HG03025 (cell line): ENCODE results near the gene TXNIP.

Experiments used
- ATAC-seq: cut with Tn5 transposase; IDR thresholded peaks from one replicate; pipeline ENCODE4 v1.9.1; 2021; ENCODE audit warnings: mild to moderate bottlenecking, moderate library complexity; ENCODE audit not compliant: unreplicated experiment, low FRiP score

TXNIP gene

GRCh38 chr1:146012703-146013558, 16.6 kb upstream of the TXNIP start:
- no peak for ATAC-seq

GRCh38 chr1:146010126-146010738, 13.9 kb upstream of the TXNIP start:
- ATAC-seq = no peak

GRCh38 chr1:146007489-146008133, 11.2 kb upstream of the TXNIP start:
- ATAC-seq = no peak

GRCh38 chr1:146001709-146002108, 5.3 kb upstream of the TXNIP start:
- no peak for ATAC-seq

GRCh38 chr1:145999321-146000024, 3.1 kb upstream of the TXNIP start:
- no peak for ATAC-seq

- no peak for ATAC-seq
Measured at GRCh38 chr1:145997718-145998023, 1.3 kb upstream of the TXNIP start.

GRCh38 chr1:145997016-145997717, 788 bp upstream of the TXNIP start:
- peak; percentile 25 for ATAC-seq

GRCh38 chr1:145995964-145996432, 381 bp downstream of the TXNIP start:
- no peak for ATAC-seq

GRCh38 chr1:145995148-145995881, 1.1 kb downstream of the TXNIP start:
- ATAC-seq = no peak

GRCh38 chr1:145994391-145995120, 1.8 kb downstream of the TXNIP start:
- no peak for ATAC-seq

- ATAC-seq = no peak
Measured at GRCh38 chr1:145993618-145994390, 2.6 kb downstream of the TXNIP start.

- no peak for ATAC-seq
Measured at GRCh38 chr1:145992958-145993617, 3.3 kb downstream of the TXNIP start.

GRCh38 chr1:145992502-145992936, 3.9 kb downstream of the TXNIP start:
- no peak for ATAC-seq

- ATAC-seq = no peak
Measured at GRCh38 chr1:145991735-145992412, 4.5 kb downstream of the TXNIP start.

- ATAC-seq = no peak
Measured at GRCh38 chr1:145990249-145990855, 6.0 kb downstream of the TXNIP start.

GRCh38 chr1:145988773-145989172, 7.6 kb downstream of the TXNIP start:
- no peak for ATAC-seq

- ATAC-seq = no peak
Measured at GRCh38 chr1:145987926-145988325, 8.5 kb downstream of the TXNIP start.
